HUES6 (cell line): ENCODE data around the gene SLC4A7.
"Not testable (repeated sequence)": the region's sequence is repeated elsewhere in the genome, so short reads cannot be mapped to it uniquely, and the experiment has no call there.

ENCODE experiments used
- H3K27ac ChIP-seq: 2 replicates; pipeline ENCODE4 v1.7.0; 2013; ENCODE audit warnings: low read depth, mild to moderate bottlenecking, low read length, inconsistent platforms
- H3K27me3 ChIP-seq: 2 replicates; pipeline ENCODE4 v1.6.1; 2013; ENCODE audit warnings: low read length; ENCODE audit not compliant: control insufficient read depth, insufficient read depth
- H3K36me3 ChIP-seq: 2 replicates; pipeline ENCODE4 v1.6.1; 2013; ENCODE audit warnings: low read length; ENCODE audit not compliant: control insufficient read depth, insufficient read depth
- H3K4me1 ChIP-seq: 2 replicates; pipeline ENCODE4 v1.6.1; 2013; ENCODE audit warnings: low read length; ENCODE audit not compliant: control insufficient read depth, insufficient read depth
- H3K4me3 ChIP-seq: 2 replicates; pipeline ENCODE4 v1.5.1; 2013; ENCODE audit warnings: low read depth, low read length
- H3K9ac ChIP-seq: one replicate; pipeline ENCODE4 v1.6.1; 2013; ENCODE audit warnings: mild to moderate bottlenecking, low read length
- H3K9me3 ChIP-seq: 2 replicates; pipeline ENCODE4 v1.6.1; 2013; ENCODE audit warnings: low read depth, low read length; ENCODE audit not compliant: control insufficient read depth, insufficient read depth

The SLC4A7 gene

GRCh38 chr3:27428446-27428845 is 55.7 kb downstream of the SLC4A7 start:
- Histone ChIP-seq H3K27me3 (no peaks in the 10 kb centered on the region), H3K4me1 (no peaks in the 10 kb centered on the region), H3K4me3 (no peak overlapping the region), H3K36me3 (peaks cover 73% of the 10 kb centered on the region), H3K9me3 (no peaks in the 10 kb centered on the region), H3K27ac (no peak overlapping the region), H3K9ac (no peak overlapping the region)

GRCh38 chr3:27426926-27427325 is 57.3 kb downstream of the SLC4A7 start:
- peaks cover 71% of the 10 kb centered on the region for H3K36me3 ChIP-seq
- H3K9me3 ChIP-seq: no peaks in the 10 kb centered on the region
- H3K27ac ChIP-seq: no peak overlapping the region
- H3K27me3 ChIP-seq: no peaks in the 10 kb centered on the region
- H3K4me1 ChIP-seq: no peaks in the 10 kb centered on the region
- no peak overlapping the region for H3K9ac ChIP-seq
- no peak overlapping the region for H3K4me3 ChIP-seq

DNA sequence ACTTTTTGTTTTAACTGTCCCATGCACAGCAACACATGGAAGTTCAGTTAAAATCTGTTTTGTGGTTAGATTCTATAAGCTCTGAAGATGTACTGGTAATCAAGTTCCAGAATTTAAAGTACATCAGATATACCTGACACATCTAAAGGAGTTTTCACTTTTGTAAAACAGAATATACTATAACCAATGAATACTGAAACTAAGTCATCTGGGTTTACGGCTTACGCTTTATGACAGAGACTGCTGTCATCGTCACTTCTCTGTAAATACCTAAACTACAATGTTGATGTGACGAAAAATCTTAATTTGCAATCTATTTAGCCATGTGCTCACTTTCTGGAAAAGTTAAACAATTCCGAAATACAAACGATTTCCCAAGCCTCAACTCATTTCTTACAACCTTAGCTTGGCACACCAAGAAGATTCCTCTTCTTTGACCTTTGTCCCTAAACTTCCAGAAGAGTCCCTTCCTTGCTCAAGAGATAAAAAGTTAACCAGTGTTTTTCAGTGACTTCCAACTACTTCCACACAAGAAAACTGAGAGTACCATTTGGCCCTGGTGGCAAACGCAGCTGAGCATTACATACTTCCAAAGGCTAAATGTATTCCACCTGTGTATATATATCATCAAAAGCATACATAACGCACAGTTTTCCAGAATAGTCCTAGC is 58.2 kb downstream of the SLC4A7 start:
- H3K4me1 ChIP-seq: no peaks in the 10 kb centered on the region
- peaks cover 71% of the 10 kb centered on the region for H3K36me3 ChIP-seq
- no peak overlapping the region for H3K4me3 ChIP-seq
- no peak overlapping the region for H3K9ac ChIP-seq
- H3K27ac ChIP-seq: peak overlapping the region; percentile 37; the same call in 1 of the 2 replicates
- no peaks in the 10 kb centered on the region for H3K9me3 ChIP-seq
- no peaks in the 10 kb centered on the region for H3K27me3 ChIP-seq

- H3K27ac ChIP-seq, H3K4me1 ChIP-seq, H3K9ac ChIP-seq, H3K4me3 ChIP-seq, H3K27me3 ChIP-seq, H3K9me3 ChIP-seq: not testable (repeated sequence)
- H3K36me3 ChIP-seq: peaks cover 71% of the 10 kb centered on the region
These were observed 59.2 kb downstream of the SLC4A7 start for GRCh38 chr3:27424812-27425521.

DNA sequence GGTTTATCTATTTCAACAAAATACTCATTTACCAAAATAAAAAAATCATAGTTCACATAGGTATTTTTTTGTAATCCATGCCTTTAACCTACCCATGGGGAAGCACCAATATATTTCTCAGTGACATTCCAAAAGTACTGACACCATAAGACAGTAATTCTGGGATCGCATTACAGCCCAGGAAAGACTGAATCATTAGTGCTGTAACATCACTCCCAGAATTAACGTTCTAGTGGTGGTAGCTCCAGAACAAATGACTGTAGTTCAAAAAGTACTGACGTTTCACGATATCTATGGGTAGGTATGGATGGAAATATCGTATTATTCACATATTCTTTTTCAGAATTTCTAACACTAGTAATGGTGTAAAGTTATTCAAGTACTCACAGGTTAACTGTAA is 60.7 kb downstream of the SLC4A7 start:
- Histone ChIP-seq H3K4me3 (no peak overlapping the region), H3K36me3 (peaks cover 75% of the 10 kb centered on the region), H3K9ac (no peak overlapping the region), H3K27ac (no peak overlapping the region), H3K4me1 (no peaks in the 10 kb centered on the region), H3K27me3 (no peaks in the 10 kb centered on the region), H3K9me3 (no peaks in the 10 kb centered on the region)

DNA sequence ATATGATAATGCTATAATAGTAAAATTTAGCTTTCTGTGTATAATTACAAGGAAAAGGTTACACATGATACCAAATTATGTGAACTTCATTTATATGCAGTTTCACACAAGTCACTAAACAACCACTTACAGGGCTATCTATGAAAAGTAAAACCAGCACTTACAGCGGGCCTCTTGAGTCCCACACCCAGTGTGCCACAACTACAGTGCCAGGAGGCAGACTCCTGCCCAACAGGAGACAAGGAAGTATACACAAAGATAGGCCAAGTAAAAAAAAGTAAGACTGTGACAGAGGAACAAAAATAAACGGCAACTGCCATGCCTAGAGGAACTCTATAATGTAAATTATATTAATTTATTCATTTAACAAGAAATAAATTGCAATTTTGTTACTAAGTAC is 61.6 kb downstream of the SLC4A7 start:
- Histone ChIP-seq H3K9ac (no peak overlapping the region), H3K27ac (no peak overlapping the region), H3K27me3 (no peaks in the 10 kb centered on the region), H3K4me1 (no peaks in the 10 kb centered on the region), H3K36me3 (peaks cover 78% of the 10 kb centered on the region), H3K4me3 (no peak overlapping the region), H3K9me3 (no peaks in the 10 kb centered on the region)

DNA sequence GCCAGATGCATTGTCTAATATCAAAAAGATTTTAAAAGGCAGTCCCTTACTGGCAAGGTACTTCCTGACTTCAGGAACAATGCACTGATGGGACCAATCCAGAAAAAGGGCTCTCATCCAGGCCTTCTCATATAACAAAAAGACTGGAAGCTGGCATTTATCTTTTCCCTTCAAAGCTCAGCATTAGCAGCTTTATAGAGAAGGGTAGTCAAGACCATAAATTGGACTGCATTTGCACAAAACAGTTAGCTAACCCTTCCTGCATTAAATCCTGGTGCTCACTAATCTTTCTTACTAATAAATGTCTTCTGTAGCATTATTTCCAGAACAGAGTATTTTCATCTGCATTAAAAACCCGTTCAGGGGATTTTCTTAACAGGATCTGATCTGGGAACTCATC is 69.0 kb downstream of the SLC4A7 start:
- no peaks in the 10 kb centered on the region for H3K27me3 ChIP-seq
- H3K9me3 ChIP-seq: no peaks in the 10 kb centered on the region
- no peak overlapping the region for H3K4me3 ChIP-seq
- peaks cover 74% of the 10 kb centered on the region for H3K36me3 ChIP-seq
- no peak overlapping the region for H3K9ac ChIP-seq
- H3K4me1 ChIP-seq: no peaks in the 10 kb centered on the region
- H3K27ac ChIP-seq: no peak overlapping the region

DNA sequence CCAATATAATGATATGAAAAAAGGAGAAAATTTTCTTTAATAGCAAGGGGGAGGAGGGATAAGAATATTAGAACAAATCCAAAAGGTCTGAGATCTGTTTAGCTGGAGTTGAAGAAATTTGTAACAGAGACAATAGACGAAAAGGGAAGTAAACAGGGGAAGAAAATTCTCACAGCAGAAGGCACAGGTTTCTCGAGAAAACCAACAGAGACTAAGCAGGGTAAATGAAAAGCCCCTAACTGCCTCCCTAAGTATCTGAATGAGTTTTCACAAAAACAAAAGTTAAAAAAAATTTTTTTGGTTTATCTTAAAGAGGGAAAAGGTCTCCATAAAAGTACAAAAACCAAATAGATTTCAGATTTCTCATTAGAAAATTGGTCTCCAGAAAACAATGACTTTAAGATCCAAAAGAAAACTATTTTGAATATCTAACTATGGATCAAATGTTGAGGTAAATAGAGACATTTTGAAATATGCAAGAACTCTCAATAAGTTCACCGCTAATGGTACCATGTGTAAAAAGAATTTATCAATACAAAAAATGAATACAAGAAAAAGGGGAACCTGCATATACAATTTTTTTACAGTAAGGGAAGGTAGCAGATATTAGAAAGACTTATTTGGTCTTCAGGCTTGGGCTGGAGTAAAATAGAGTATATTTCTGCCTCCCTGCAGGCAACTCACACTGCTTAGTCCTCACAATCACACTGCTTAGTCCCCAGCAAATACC is 91.1 kb downstream of the SLC4A7 start:
- Histone ChIP-seq H3K4me3 (no peak overlapping the region), H3K9ac (no peak overlapping the region), H3K4me1 (no peaks in the 10 kb centered on the region), H3K9me3 (no peaks in the 10 kb centered on the region), H3K27me3 (no peaks in the 10 kb centered on the region), H3K27ac (no peak overlapping the region), H3K36me3 (peaks cover 83% of the 10 kb centered on the region)

GRCh38 chr3:27392414-27392813 is 91.8 kb downstream of the SLC4A7 start:
- not testable (repeated sequence) for H3K4me1 ChIP-seq, H3K9me3 ChIP-seq, H3K27ac ChIP-seq, H3K27me3 ChIP-seq, H3K4me3 ChIP-seq, H3K9ac ChIP-seq
- H3K36me3 ChIP-seq: peaks cover 80% of the 10 kb centered on the region

GRCh38 chr3:27391796-27392195 is 92.4 kb downstream of the SLC4A7 start:
- H3K9me3 ChIP-seq: no peaks in the 10 kb centered on the region
- H3K27me3 ChIP-seq: no peaks in the 10 kb centered on the region
- no peak overlapping the region for H3K27ac ChIP-seq
- no peaks in the 10 kb centered on the region for H3K4me1 ChIP-seq
- H3K36me3 ChIP-seq: peaks cover 81% of the 10 kb centered on the region
- no peak overlapping the region for H3K9ac ChIP-seq
- no peak overlapping the region for H3K4me3 ChIP-seq

DNA sequence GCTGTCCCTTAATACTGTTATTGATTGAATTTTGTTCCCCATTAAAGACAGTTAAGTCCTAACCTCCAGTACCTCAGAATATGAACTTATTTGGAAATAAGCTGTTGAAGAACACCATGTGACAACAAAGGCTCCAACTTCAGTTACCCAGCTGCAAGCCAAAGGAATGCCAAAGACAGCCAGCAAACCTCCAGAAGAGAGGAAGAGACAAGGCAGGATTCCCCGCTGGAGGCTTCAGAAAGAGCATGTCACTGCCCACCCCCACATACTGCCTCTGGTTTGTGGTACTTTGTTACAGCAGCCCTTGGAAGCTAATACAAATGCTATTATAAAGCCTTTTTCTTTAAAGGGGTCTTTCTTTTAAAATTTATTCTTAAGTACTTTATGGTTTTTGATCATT is 96.6 kb downstream of the SLC4A7 start:
- H3K9me3 ChIP-seq: no peaks in the 10 kb centered on the region
- H3K36me3 ChIP-seq: peaks cover 90% of the 10 kb centered on the region

More for the DNA sequence above, 96.6 kb downstream of the SLC4A7 start:
- H3K27ac ChIP-seq: no peak overlapping the region
- no peak overlapping the region for H3K4me3 ChIP-seq
- H3K9ac ChIP-seq: no peak overlapping the region
- H3K27me3 ChIP-seq: no peaks in the 10 kb centered on the region
- no peaks in the 10 kb centered on the region for H3K4me1 ChIP-seq
